Measurements from ENCODE around the gene ASAP3.

DNA sequence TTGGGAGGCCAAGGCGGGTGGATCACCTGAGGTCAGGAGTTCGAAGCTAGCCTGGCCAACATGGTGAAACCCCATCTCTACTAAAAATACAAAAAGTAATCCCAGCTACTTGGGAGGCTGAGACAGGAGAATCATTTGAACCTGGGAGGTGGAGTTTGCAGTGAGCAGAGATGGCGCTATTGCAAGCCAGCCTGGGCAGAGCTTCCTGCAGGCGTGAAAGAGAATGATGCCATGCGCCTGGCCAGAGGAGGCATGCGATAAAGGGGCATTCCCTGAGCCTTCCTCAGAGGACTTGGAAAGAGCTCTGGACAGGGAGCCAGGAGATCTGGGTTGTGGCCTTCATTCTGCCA lies 43.9 kb upstream of the ASAP3 start:
- TF ChIP-seq, protein P1, sequence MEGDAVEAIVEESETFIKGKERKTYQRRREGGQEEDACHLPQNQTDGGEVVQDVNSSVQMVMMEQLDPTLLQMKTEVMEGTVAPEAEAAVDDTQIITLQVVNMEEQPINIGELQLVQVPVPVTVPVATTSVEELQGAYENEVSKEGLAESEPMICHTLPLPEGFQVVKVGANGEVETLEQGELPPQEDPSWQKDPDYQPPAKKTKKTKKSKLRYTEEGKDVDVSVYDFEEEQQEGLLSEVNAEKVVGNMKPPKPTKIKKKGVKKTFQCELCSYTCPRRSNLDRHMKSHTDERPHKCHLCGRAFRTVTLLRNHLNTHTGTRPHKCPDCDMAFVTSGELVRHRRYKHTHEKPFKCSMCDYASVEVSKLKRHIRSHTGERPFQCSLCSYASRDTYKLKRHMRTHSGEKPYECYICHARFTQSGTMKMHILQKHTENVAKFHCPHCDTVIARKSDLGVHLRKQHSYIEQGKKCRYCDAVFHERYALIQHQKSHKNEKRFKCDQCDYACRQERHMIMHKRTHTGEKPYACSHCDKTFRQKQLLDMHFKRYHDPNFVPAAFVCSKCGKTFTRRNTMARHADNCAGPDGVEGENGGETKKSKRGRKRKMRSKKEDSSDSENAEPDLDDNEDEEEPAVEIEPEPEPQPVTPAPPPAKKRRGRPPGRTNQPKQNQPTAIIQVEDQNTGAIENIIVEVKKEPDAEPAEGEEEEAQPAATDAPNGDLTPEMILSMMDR (IDR thresholded peaks at IDR 0.05; ENCODE audit: borderline replicate concordance, extremely low read depth, low read length, poor library complexity, severe bottlenecking), result peak; percentile 38
- TF ChIP-seq EZH2 (IDR thresholded peaks at IDR 0.05; ENCODE audit: borderline replicate concordance, low read depth, low read length, severe bottlenecking), result no peak
